ENCODE results near the gene CLDN20. TPM values are rescaled to one million over a fixed set of nuclear protein-coding genes. Genes with fewer than 3 reads are reported as not detected.

The CLDN20 gene
- total and polyA plus RNA-seq, 10 of the 15 experiments (the other 5 are each of a cell fraction or from before 2014, with no cell fraction given), result 0.13 to 0.23 TPM; not detected in 8

DNA sequence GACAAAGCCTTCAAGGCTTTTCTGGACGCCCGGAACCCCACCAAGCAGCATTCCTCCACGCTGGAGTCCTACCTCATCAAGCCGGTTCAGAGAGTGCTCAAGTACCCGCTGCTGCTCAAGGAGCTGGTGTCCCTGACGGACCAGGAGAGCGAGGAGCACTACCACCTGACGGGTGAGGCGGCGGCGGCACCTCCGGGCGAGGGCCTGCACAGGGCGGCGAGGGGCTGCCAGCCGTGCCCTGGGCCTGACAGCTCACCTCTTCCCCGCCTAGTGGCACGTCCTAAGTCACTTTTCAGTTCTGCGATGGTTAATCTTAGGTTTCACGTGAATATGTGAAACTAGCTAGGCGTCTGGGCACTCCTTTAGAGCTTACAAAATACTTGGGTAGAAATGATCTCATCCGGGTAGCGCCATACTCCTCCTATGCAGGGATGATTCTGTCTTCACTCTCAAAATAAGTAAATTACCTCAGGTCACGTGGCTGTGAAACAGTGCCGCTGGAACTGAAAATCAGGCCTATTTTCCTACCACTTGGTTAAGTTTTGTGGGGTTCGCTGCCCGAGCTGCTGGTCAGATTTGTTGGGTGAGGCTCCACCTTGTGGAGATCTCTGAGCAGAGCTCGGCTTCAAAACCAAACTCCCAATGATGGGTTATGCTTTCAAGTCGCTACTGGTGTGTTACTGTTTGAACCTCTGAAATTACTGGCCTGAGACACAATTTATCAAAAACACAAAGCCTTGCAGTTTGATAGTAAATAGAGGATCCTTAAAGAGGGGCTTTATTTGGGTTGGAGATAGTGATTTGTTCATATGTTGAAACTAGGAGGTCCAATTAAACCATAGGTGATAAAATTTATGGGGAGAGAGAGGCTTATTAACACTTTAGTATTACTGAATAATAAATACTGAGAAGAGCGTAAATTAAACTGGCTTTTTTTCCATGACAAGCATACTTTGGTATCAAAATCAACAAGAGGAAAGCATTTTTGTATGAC, 15.5 kb upstream of the CLDN20 start (continued):
- TF ChIP-seq HDGF (IDR thresholded peaks at IDR 0.05) (no peak), CREB1 (IDR thresholded peaks at IDR 0.05; ENCODE audit: low read depth) (no peak), POU2F2 (IDR thresholded peaks at IDR 0.05; ENCODE audit: borderline replicate concordance, low read depth, low read length) (0 out of 3 replicates have a peak, but pooled peaks have one; percentile 8), HCFC1 (IDR thresholded peaks at IDR 0.05; ENCODE audit: low read length) (no peak), IKZF1 (conservative IDR thresholded peaks at IDR 0.05) (no peak), SIX5 (IDR thresholded peaks at IDR 0.05; ENCODE audit: low read depth, low read length, severe bottlenecking) (no peak), RAD21 (IDR thresholded peaks at IDR 0.05; ENCODE audit: insufficient read depth, low read depth, low read length) (peak; percentile 92), BRCA1 (IDR thresholded peaks at IDR 0.05; ENCODE audit: low read depth, low read length) (no peak), TCF12 (IDR thresholded peaks at IDR 0.05; ENCODE audit: low read depth, low read length) (no peak)
- TF ChIP-seq, protein P1, sequence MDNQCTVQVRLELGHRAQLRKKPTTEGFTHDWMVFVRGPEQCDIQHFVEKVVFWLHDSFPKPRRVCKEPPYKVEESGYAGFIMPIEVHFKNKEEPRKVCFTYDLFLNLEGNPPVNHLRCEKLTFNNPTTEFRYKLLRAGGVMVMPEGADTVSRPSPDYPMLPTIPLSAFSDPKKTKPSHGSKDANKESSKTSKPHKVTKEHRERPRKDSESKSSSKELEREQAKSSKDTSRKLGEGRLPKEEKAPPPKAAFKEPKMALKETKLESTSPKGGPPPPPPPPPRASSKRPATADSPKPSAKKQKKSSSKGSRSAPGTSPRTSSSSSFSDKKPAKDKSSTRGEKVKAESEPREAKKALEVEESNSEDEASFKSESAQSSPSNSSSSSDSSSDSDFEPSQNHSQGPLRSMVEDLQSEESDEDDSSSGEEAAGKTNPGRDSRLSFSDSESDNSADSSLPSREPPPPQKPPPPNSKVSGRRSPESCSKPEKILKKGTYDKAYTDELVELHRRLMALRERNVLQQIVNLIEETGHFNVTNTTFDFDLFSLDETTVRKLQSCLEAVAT (IDR thresholded peaks at IDR 0.05), result 0 out of 2 replicates have a peak, but pooled peaks have one; percentile 52
- TF ChIP-seq, protein P2, sequence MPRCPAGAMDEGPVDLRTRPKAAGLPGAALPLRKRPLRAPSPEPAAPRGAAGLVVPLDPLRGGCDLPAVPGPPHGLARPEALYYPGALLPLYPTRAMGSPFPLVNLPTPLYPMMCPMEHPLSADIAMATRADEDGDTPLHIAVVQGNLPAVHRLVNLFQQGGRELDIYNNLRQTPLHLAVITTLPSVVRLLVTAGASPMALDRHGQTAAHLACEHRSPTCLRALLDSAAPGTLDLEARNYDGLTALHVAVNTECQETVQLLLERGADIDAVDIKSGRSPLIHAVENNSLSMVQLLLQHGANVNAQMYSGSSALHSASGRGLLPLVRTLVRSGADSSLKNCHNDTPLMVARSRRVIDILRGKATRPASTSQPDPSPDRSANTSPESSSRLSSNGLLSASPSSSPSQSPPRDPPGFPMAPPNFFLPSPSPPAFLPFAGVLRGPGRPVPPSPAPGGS (IDR thresholded peaks at IDR 0.05; ENCODE audit: borderline replicate concordance, insufficient read depth, low read depth, low read length, poor library complexity, severe bottlenecking), result no peak
- TF ChIP-seq, protein P3, sequence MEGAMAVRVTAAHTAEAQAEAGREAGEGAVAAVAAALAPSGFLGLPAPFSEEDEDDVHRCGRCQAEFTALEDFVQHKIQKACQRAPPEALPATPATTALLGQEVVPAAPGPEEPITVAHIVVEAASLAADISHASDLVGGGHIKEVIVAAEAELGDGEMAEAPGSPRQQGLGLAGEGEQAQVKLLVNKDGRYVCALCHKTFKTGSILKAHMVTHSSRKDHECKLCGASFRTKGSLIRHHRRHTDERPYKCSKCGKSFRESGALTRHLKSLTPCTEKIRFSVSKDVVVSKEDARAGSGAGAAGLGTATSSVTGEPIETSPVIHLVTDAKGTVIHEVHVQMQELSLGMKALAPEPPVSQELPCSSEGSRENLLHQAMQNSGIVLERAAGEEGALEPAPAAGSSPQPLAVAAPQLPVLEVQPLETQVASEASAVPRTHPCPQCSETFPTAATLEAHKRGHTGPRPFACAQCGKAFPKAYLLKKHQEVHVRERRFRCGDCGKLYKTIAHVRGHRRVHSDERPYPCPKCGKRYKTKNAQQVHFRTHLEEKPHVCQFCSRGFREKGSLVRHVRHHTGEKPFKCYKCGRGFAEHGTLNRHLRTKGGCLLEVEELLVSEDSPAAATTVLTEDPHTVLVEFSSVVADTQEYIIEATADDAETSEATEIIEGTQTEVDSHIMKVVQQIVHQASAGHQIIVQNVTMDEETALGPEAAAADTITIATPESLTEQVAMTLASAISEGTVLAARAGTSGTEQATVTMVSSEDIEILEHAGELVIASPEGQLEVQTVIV (IDR thresholded peaks at IDR 0.05; ENCODE audit: borderline replicate concordance, partially characterized antibody), result no peak
- TF ChIP-seq, protein P4, sequence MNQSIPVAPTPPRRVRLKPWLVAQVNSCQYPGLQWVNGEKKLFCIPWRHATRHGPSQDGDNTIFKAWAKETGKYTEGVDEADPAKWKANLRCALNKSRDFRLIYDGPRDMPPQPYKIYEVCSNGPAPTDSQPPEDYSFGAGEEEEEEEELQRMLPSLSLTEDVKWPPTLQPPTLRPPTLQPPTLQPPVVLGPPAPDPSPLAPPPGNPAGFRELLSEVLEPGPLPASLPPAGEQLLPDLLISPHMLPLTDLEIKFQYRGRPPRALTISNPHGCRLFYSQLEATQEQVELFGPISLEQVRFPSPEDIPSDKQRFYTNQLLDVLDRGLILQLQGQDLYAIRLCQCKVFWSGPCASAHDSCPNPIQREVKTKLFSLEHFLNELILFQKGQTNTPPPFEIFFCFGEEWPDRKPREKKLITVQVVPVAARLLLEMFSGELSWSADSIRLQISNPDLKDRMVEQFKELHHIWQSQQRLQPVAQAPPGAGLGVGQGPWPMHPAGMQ (IDR thresholded peaks at IDR 0.05; ENCODE audit: borderline replicate concordance), result no peak
- TF ChIP-seq, protein P5, sequence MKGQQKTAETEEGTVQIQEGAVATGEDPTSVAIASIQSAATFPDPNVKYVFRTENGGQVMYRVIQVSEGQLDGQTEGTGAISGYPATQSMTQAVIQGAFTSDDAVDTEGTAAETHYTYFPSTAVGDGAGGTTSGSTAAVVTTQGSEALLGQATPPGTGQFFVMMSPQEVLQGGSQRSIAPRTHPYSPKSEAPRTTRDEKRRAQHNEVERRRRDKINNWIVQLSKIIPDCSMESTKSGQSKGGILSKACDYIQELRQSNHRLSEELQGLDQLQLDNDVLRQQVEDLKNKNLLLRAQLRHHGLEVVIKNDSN (IDR thresholded peaks at IDR 0.05; ENCODE audit: borderline replicate concordance, extremely low read length, insufficient read depth, low read depth, low read length), result peak; percentile 7
- TF ChIP-seq, protein P6, sequence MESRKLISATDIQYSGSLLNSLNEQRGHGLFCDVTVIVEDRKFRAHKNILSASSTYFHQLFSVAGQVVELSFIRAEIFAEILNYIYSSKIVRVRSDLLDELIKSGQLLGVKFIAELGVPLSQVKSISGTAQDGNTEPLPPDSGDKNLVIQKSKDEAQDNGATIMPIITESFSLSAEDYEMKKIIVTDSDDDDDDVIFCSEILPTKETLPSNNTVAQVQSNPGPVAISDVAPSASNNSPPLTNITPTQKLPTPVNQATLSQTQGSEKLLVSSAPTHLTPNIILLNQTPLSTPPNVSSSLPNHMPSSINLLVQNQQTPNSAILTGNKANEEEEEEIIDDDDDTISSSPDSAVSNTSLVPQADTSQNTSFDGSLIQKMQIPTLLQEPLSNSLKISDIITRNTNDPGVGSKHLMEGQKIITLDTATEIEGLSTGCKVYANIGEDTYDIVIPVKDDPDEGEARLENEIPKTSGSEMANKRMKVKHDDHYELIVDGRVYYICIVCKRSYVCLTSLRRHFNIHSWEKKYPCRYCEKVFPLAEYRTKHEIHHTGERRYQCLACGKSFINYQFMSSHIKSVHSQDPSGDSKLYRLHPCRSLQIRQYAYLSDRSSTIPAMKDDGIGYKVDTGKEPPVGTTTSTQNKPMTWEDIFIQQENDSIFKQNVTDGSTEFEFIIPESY (IDR thresholded peaks at IDR 0.05), result no peak

All from GM12878 (cell line).